ENCODE measurements around the gene BOD1.
A peak's percentile ranks its signal among the peaks of the same experiment; 100 is the strongest.

Gene BOD1

DNA sequence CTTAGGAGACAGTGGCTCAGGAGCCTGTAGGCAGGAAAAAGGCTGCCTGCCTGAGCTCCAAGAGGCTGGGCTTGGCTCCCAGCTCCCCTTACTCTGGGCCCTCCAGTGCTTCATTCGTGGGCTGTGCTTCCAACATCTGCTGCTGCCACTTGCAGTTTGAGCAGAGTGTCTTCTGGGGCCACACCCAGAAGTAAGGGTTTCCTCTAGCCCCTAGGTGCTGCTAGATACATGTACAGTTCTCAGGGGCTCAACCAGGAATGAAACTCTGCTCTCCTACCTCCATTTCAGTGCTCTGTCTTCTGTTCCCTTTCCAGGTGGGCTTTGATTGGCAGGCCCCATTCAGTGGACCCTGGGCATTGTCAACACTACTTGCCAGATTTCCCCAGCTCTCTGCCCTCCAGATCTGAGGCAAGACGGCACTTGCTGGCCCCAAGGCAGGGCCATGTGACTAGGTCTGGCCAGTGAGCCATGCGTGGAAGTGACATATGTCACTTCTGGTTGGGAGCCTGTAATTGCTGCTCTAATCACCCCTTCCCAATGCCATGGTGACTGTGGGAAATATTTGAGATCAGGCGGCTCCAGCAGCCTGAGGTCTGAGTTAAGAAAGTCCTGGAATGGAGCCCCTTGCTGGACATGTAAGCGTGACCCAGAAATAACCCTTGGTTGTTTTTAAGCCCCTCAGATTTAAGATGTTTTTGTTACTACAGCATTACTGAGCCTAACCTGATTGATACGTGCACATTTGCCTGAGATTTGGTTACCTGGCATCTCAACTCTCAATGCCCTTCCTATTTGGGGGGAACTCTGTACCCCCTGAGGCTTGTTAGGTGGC lies 9.4 kb upstream of the BOD1 start:
- DNase-seq (ENCODE audit: insufficient read length) = no peak
- TF ChIP-seq TAF1 (IDR thresholded peaks at IDR 0.05; ENCODE audit: borderline replicate concordance, low read depth, low read length) = no peak
- no peak for TF ChIP-seq POLR2AphosphoS5 (IDR thresholded peaks at IDR 0.05; ENCODE audit: low read depth, low read length)
- TF ChIP-seq POLR2A (IDR thresholded peaks at IDR 0.05; ENCODE audit: low read depth, low read length) = no peak
- peak; percentile 75 for FAIRE-seq

DNA sequence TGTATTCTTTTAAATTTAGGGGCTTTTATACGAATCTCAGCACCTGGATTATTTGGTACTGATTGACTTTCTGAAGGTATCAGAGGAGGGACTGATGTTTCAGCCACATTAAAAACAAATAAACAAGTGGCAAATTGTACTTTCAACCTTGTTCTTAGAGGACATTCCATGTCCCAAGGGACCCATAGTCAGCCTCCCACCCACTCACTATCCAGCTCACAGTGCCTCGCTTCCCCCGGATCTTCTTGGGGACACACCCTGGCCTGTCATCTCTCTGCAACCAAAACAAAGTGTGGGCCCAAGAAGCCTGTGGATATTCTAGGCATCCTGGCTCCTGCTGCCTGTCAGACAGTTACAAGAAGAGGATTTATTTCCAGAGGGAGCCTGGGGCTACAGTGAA lies 8.8 kb upstream of the BOD1 start:
- TF ChIP-seq POLR2AphosphoS5 (IDR thresholded peaks at IDR 0.05; ENCODE audit: low read depth, low read length) (no peak), TAF1 (IDR thresholded peaks at IDR 0.05; ENCODE audit: borderline replicate concordance, low read depth, low read length) (no peak), POLR2A (IDR thresholded peaks at IDR 0.05; ENCODE audit: low read depth, low read length) (no peak)
- DNase-seq (ENCODE audit: insufficient read length) (no peak), FAIRE-seq (no peak)

DNA sequence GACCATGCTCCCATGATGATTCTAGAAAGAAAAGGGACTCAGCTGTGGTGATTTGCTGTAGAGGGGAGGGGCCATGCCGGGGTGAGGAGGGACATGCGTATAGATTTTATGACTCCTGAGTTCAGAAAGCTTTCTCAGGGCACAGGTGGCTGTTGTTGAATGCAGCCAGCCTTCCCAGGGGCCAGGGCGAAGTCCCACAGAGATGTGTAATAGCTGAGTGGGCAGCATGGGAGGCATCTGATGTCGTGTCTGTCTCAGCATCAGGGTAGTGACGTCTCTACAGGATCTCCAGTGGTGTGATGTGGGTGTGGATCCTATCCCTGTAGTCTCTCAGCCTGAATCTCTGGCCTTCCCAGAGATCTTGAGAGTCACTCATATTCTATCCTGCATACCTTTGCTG lies 7.8 kb upstream of the BOD1 start:
- DNase-seq (ENCODE audit: insufficient read length) = no peak
- FAIRE-seq = no peak
- no peak for TF ChIP-seq POLR2A (IDR thresholded peaks at IDR 0.05; ENCODE audit: low read depth, low read length)
- TF ChIP-seq TAF1 (IDR thresholded peaks at IDR 0.05; ENCODE audit: borderline replicate concordance, low read depth, low read length) = no peak
- no peak for TF ChIP-seq POLR2AphosphoS5 (IDR thresholded peaks at IDR 0.05; ENCODE audit: low read depth, low read length)

- FAIRE-seq = no peak
- no peak for TF ChIP-seq POLR2A (IDR thresholded peaks at IDR 0.05; ENCODE audit: low read depth, low read length)
Observed at GRCh38 chr5:173623789-173624188, 7.3 kb upstream of the BOD1 start.

GRCh38 chr5:173623296-173623771 lies 6.9 kb upstream of the BOD1 start:
- no peak for DNase-seq (ENCODE audit: insufficient read length)
- FAIRE-seq = no peak
- TF ChIP-seq POLR2A (IDR thresholded peaks at IDR 0.05; ENCODE audit: low read depth, low read length) (no peak), TAF1 (IDR thresholded peaks at IDR 0.05; ENCODE audit: borderline replicate concordance, low read depth, low read length) (no peak), POLR2AphosphoS5 (IDR thresholded peaks at IDR 0.05; ENCODE audit: low read depth, low read length) (no peak)

More at GRCh38 chr5:173623789-173624188, 7.3 kb upstream of the BOD1 start:
- no peak for DNase-seq (ENCODE audit: insufficient read length)

- DNase-seq (ENCODE audit: insufficient read length) = no peak
- TF ChIP-seq POLR2AphosphoS5 (IDR thresholded peaks at IDR 0.05; ENCODE audit: low read depth, low read length) (no peak), TAF1 (IDR thresholded peaks at IDR 0.05; ENCODE audit: borderline replicate concordance, low read depth, low read length) (no peak), POLR2A (IDR thresholded peaks at IDR 0.05; ENCODE audit: low read depth, low read length) (no peak)
- no peak for FAIRE-seq
Observed at GRCh38 chr5:173622183-173623047, 6.0 kb upstream of the BOD1 start.

DNA sequence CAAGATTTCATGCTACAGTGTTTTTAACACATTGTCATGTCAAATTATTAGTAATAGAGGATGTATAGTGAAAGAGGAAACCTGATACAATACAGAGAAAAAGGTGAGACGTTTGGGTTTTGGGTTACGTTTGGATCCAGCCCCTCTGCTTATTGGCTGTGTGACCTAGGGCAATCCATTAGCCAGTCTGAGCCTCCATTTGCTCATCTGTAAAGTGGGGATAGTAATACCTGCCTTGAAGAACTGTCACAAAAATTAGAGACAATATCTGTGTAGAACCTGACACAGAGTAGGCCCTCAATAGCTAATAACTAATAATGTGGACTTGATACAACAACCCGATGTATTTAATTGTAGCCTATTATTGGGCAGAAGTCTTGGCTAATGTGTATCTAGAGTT lies 4.3 kb upstream of the BOD1 start:
- no peak for DNase-seq (ENCODE audit: insufficient read length)
- no peak for FAIRE-seq
- no peak for TF ChIP-seq TAF1 (IDR thresholded peaks at IDR 0.05; ENCODE audit: borderline replicate concordance, low read depth, low read length)
- TF ChIP-seq POLR2AphosphoS5 (IDR thresholded peaks at IDR 0.05; ENCODE audit: low read depth, low read length) = no peak
- TF ChIP-seq POLR2A (IDR thresholded peaks at IDR 0.05; ENCODE audit: low read depth, low read length) = no peak

DNA sequence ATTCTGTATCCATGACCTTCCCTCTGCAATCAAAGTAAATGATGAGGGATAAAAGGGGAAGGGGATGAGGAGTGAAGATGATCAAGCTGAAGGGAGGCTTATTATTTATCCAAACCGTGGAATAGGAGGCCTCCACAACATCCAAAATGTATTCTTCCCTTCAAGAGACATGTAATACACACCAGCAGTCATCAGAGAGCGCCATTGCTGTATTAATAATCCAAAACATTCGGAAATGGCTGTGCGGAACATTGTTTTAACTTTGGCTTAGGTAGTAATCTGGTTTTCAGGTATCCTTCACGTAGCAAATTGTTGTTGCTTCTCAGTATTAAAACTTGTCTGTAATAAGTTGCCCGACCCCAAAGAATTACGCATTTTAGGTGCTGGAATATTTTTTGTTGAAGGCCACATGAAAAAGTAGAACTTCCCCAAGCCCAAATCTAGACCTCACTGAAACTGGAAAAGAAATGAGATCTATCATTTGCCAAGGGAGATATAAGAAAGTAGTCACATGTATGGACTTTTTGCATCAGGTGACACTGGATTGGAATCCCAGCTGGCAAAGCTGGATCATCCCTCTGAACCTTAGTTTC lies 2.6 kb upstream of the BOD1 start:
- TF ChIP-seq POLR2A (IDR thresholded peaks at IDR 0.05; ENCODE audit: low read depth, low read length) (no peak), POLR2AphosphoS5 (IDR thresholded peaks at IDR 0.05; ENCODE audit: low read depth, low read length) (no peak), TAF1 (IDR thresholded peaks at IDR 0.05; ENCODE audit: borderline replicate concordance, low read depth, low read length) (no peak)
- DNase-seq (ENCODE audit: insufficient read length) (peak; percentile 29), FAIRE-seq (peak; percentile 67)

DNA sequence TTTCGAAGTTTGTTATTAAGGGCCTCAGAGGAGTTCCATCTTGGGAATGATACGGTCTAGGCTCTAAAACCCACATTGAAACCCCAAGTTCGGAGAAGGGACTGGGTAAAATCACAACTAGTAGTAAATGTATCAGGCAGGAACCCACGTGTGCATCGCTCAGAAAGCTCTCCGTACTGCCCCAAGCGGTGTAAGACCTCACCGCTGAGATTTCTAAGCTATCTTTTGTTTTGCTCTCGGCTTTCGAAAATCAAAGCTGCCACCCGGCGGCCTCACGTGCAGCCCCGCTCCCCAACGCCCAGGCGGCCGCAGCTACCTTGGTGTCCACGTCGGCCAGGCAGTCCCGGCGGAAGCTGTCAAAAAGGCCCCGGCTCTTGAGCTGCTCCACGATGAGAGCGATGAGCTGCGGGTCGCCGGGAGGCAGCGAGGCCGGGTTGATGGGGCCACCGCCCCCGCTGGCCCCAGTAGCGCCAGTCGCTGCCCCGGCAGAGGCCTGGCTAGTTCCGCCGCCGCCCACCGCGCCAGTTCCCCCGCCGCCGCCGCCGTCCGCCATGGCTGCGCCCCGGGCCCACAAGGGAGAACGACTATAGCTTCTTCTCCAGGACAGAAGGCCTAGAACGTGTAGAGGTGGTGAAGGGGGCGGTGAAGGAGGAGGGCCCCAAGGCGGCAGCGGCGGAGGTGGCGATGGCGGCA lies 420 bp downstream of the BOD1 start:
- TF ChIP-seq POLR2A (IDR thresholded peaks at IDR 0.05; ENCODE audit: low read depth, low read length) (peak; percentile 52; the same call in 1 of the 2 replicates), TAF1 (IDR thresholded peaks at IDR 0.05; ENCODE audit: borderline replicate concordance, low read depth, low read length) (peak; percentile 52; the same call in 1 of the 2 replicates), POLR2AphosphoS5 (IDR thresholded peaks at IDR 0.05; ENCODE audit: low read depth, low read length) (no peak)
- peak; percentile 82 for FAIRE-seq
- DNase-seq (ENCODE audit: insufficient read length) = peak; percentile 49

- DNase-seq (ENCODE audit: insufficient read length) (no peak), FAIRE-seq (no peak)
Observed at GRCh38 chr5:173614591-173614990, 1.9 kb downstream of the BOD1 start.

More at GRCh38 chr5:173614591-173614990, 1.9 kb downstream of the BOD1 start:
- TF ChIP-seq TAF1 (IDR thresholded peaks at IDR 0.05; ENCODE audit: borderline replicate concordance, low read depth, low read length) (no peak), POLR2A (IDR thresholded peaks at IDR 0.05; ENCODE audit: low read depth, low read length) (no peak), POLR2AphosphoS5 (IDR thresholded peaks at IDR 0.05; ENCODE audit: low read depth, low read length) (no peak)

All from GM12892 (cell line).